H1 (cell line): Measurements from ENCODE around the gene PLAU. TPM values are rescaled to one million over a fixed set of nuclear protein-coding genes. Genes with fewer than 3 reads are reported as not detected.
A peak's percentile ranks its signal among the peaks of the same experiment; 100 is the strongest.
"Not testable (repeated sequence)": the region's sequence is repeated elsewhere in the genome, so short reads cannot be mapped to it uniquely, and the experiment has no call there.

Experiments used
- CTCF ChIA-PET: fragments of 300-600 bp; sonication (Branson Sonifier 250); formaldehyde crosslinking; loops from one replicate; lab custom pipeline; 2021; ENCODE audit not compliant: partially characterized antibody; lab: Charles Lee
- POLR2A ChIA-PET: fragments of 300-600 bp; sonication (Branson Sonifier 250); formaldehyde crosslinking; loops from one replicate; lab custom pipeline; 2021; ENCODE audit warnings: inconsistent platforms; ENCODE audit not compliant: partially characterized antibody; lab: Charles Lee
- DNase-seq, 2 experiments: peaks; one replicate each; pipeline versions ENCODE4 v3.0.0 to v3.0.0-alpha.2; 2010 to 2022; ENCODE audit warnings: low spot score in 2 of 2, low read depth in 1 of 2, mixed read lengths in 1 of 2
- FAIRE-seq: peaks from 2 replicates; lab custom pipeline; 2011; peaks lifted over from hg19 to GRCh38; lab: Jason Lieb, UNC
- H2AFZ ChIP-seq: 2 replicates; pipeline ENCODE4 v1.8.1; 2012; ENCODE audit warnings: low read length, inconsistent platforms
- H2AK5ac ChIP-seq: 2 replicates; pipeline ENCODE4 v1.6.1; 2013; ENCODE audit warnings: low read depth, low read length
- H2BK120ac ChIP-seq: replicated peaks from 2 replicates; pipeline ENCODE3; 2013; ENCODE audit warnings: low read depth, low read length, inconsistent platforms
- H2BK12ac ChIP-seq: 2 replicates; pipeline ENCODE4 v1.6.1; 2013; ENCODE audit warnings: low read depth, low read length
- H2BK15ac ChIP-seq: 2 replicates; pipeline ENCODE4 v1.6.1; 2013; ENCODE audit warnings: low read length
- H2BK20ac ChIP-seq: 2 replicates; pipeline ENCODE4 v1.6.1; 2013; ENCODE audit warnings: low read length
- H2BK5ac ChIP-seq: 2 replicates; pipeline ENCODE4 v1.6.1; 2013; ENCODE audit warnings: low read depth, low read length
- H3K14ac ChIP-seq: 2 replicates; pipeline ENCODE4 v1.6.1; 2013; ENCODE audit warnings: inconsistent platforms; ENCODE audit not compliant: insufficient read length
- H3K18ac ChIP-seq: 2 replicates; pipeline ENCODE4 v1.6.1; 2013; ENCODE audit warnings: low read length; ENCODE audit errors: extremely low read depth
- H3K23ac ChIP-seq: 2 replicates; pipeline ENCODE4 v1.6.1; 2013; ENCODE audit warnings: inconsistent platforms; ENCODE audit not compliant: insufficient read length
- H3K23me2 ChIP-seq: 2 replicates; pipeline ENCODE4 v1.6.1; 2013; ENCODE audit warnings: low read depth, low read length
- H3K27ac ChIP-seq: 2 replicates; pipeline ENCODE4 v1.6.1; 2011; ENCODE audit warnings: low read depth, low read length, inconsistent platforms
- H3K27me3 ChIP-seq, 4 experiments: replicated peaks in 1 of 4; 1 replicate in 1 of 4; 2 replicates in 3 of 4; pipeline versions ENCODE4 v1.6.1 to v1.8.1; 2011 to 2013; ENCODE audit warnings: low read length in 3 of 4, mild to moderate bottlenecking in 3 of 4, inconsistent platforms in 2 of 4, mixed read lengths in 2 of 4, moderate library complexity in 1 of 4; ENCODE audit not compliant: control insufficient read depth in 3 of 4, insufficient read depth in 3 of 4; ENCODE audit errors: extremely low read depth in 1 of 4
- H3K36me3 ChIP-seq, 4 experiments: 2 replicates each; pipeline versions ENCODE4 v1.6.1 to v1.8.1; 2011 to 2013; ENCODE audit warnings: mild to moderate bottlenecking in 4 of 4, low read length in 3 of 4, moderate library complexity in 2 of 4, control low read depth in 1 of 4, inconsistent platforms in 1 of 4; ENCODE audit not compliant: insufficient read depth in 4 of 4, control insufficient read depth in 2 of 4
- H3K4ac ChIP-seq: replicated peaks from 2 replicates; pipeline ENCODE3; 2013; ENCODE audit warnings: low read length, low read depth, mixed read lengths, inconsistent platforms; ENCODE audit not compliant: insufficient read length
- H3K4me1 ChIP-seq, 4 experiments: replicated peaks in 1 of 4; 1 replicate in 1 of 4; 2 replicates in 3 of 4; pipeline versions ENCODE4 v1.6.1 to v1.8.1; 2011 to 2013; ENCODE audit warnings: low read length in 3 of 4, inconsistent platforms in 2 of 4, mixed read lengths in 1 of 4; ENCODE audit not compliant: insufficient read depth in 4 of 4, control insufficient read depth in 3 of 4
- H3K4me2 ChIP-seq, 2 experiments: 2 replicates each; pipeline versions ENCODE4 v1.6.1 to v1.8.1; 2011 to 2013; ENCODE audit warnings: low read depth in 2 of 2, low read length in 2 of 2, control low read depth in 1 of 2, inconsistent platforms in 1 of 2, mild to moderate bottlenecking in 1 of 2; ENCODE audit not compliant: insufficient read depth in 1 of 2
- H3K4me3 ChIP-seq, 4 experiments: fragments of 200-600, 300-600 bp in 1 of 4; sonication (generic), shearing (Covaris generic), sonication (Bioruptor Twin) in 1 of 4; 2 replicates each; pipeline versions ENCODE4 v1.5.1 to v1.8.1; 2011 to 2016; ENCODE audit warnings: low read length in 4 of 4, low read depth in 3 of 4, control low read depth in 2 of 4, inconsistent platforms in 2 of 4, mild to moderate bottlenecking in 2 of 4, mixed read lengths in 1 of 4, moderate library complexity in 1 of 4; ENCODE audit not compliant: insufficient read depth in 2 of 4; ENCODE audit errors: extremely low read depth in 1 of 4
- H3K56ac ChIP-seq: replicated peaks from 2 replicates; pipeline ENCODE3; 2013; ENCODE audit warnings: low read depth, mild to moderate bottlenecking, mixed read lengths, low read length, inconsistent platforms; ENCODE audit not compliant: insufficient read length
- H3K79me1 ChIP-seq: 2 replicates; pipeline ENCODE4 v1.6.1; 2013; ENCODE audit warnings: low read depth, low read length, control low read depth
- H3K79me2 ChIP-seq, 2 experiments: 2 replicates each; pipeline versions ENCODE4 v1.6.1 to v1.8.1; 2012 to 2013; ENCODE audit warnings: low read length in 2 of 2, mild to moderate bottlenecking in 2 of 2, inconsistent platforms in 1 of 2; ENCODE audit not compliant: insufficient read depth in 2 of 2, control insufficient read depth in 1 of 2
- H3K9ac ChIP-seq, 4 experiments: replicated peaks in 1 of 4; 1 replicate in 1 of 4; 2 replicates in 3 of 4; pipeline versions ENCODE4 v1.6.1 to v1.8.1; 2011 to 2013; ENCODE audit warnings: low read depth in 3 of 4, low read length in 3 of 4, control low read depth in 2 of 4, mild to moderate bottlenecking in 2 of 4, moderate library complexity in 2 of 4, inconsistent platforms in 1 of 4; ENCODE audit errors: extremely low read depth in 1 of 4
- H3K9me3 ChIP-seq, 2 experiments: 2 replicates each; pipeline versions ENCODE4 v1.6.1 to v1.8.1; 2012 to 2013; ENCODE audit warnings: mild to moderate bottlenecking in 2 of 2, moderate library complexity in 2 of 2, control low read depth in 1 of 2, inconsistent platforms in 1 of 2, low read depth in 1 of 2, low read length in 1 of 2, mixed read lengths in 1 of 2; ENCODE audit not compliant: insufficient read depth in 2 of 2
- H4K20me1 ChIP-seq, 2 experiments: replicated peaks in 1 of 2; 2 replicates each; pipeline versions ENCODE3 to v1.8.1; 2011 to 2013; ENCODE audit warnings: inconsistent platforms in 2 of 2, low read length in 2 of 2, mild to moderate bottlenecking in 1 of 2; ENCODE audit not compliant: insufficient read depth in 2 of 2, control insufficient read depth in 1 of 2
- H4K5ac ChIP-seq: 2 replicates; pipeline ENCODE4 v1.6.1; 2013; ENCODE audit warnings: low read length, low read depth, mixed read lengths, inconsistent platforms; ENCODE audit not compliant: insufficient read length
- H4K8ac ChIP-seq: 2 replicates; pipeline ENCODE4 v1.8.0; 2013; ENCODE audit warnings: mild to moderate bottlenecking, moderate library complexity, low read length, inconsistent platforms; ENCODE audit not compliant: insufficient read depth; ENCODE audit errors: extremely low read depth
- H4K91ac ChIP-seq: replicated peaks from 2 replicates; pipeline ENCODE3; 2013; ENCODE audit warnings: low read length, mixed read lengths, inconsistent platforms; ENCODE audit not compliant: insufficient read length
- BRCA1 ChIP-seq: IDR thresholded peaks from 2 replicates; pipeline ENCODE4 v1.6.1; 2012; ENCODE audit warnings: low read depth, low read length, improper control_type of control experiment
- CHD1 ChIP-seq: IDR thresholded peaks from 2 replicates; pipeline ENCODE4 v1.6.1; 2012; ENCODE audit warnings: low read depth, low read length, improper control_type of control experiment
- EGR1 ChIP-seq: IDR thresholded peaks from 2 replicates; pipeline ENCODE4 v1.6.1; 2011; ENCODE audit warnings: low read depth, low read length, borderline replicate concordance
- JUN ChIP-seq: IDR thresholded peaks from 2 replicates; pipeline ENCODE4 v1.6.1; 2011; ENCODE audit warnings: low read depth, mild to moderate bottlenecking, improper control_type of control experiment, low read length
- KDM1A ChIP-seq: fragments of 200-600, 300-600 bp; sonication (generic); IDR thresholded peaks from 2 replicates; pipeline ENCODE4 v1.7.1; 2016; ENCODE audit warnings: mild to moderate bottlenecking, low read length, borderline replicate concordance
- KDM5A ChIP-seq: fragments of 200-600 bp; IDR thresholded peaks from 2 replicates; pipeline ENCODE4 v1.7.1; 2012; ENCODE audit warnings: mild to moderate bottlenecking, low read length, inconsistent platforms, mixed read lengths
- POLR2AphosphoS5 ChIP-seq: IDR thresholded peaks from 2 replicates; pipeline ENCODE4 v1.6.1; 2011; ENCODE audit warnings: low read depth, low read length
- RBBP5 ChIP-seq: IDR thresholded peaks from 2 replicates; pipeline ENCODE4 v1.7.1; 2012; ENCODE audit warnings: low read depth, mild to moderate bottlenecking, inconsistent platforms, low read length, moderate library complexity, borderline replicate concordance
- ZNF274 ChIP-seq: IDR thresholded peaks from 2 replicates; pipeline ENCODE4 v1.7.0; 2012; ENCODE audit warnings: low read length, borderline replicate concordance; ENCODE audit errors: extremely low read depth
- WGBS, 2 experiments: shearing (Covaris generic) in 1 of 2; methylation state at CpG; one replicate each; pipeline versions ENCODE4 v1.1.6 to v1.1.7; 2013 to 2015; ENCODE audit warnings: low lambda C conversion rate in 2 of 2, mixed read lengths in 2 of 2, inconsistent platforms in 1 of 2, low coverage in 1 of 2, missing lambda C conversion rate in 1 of 2; ENCODE audit not compliant: insufficient replicate concordance in 2 of 2, insufficient coverage in 1 of 2, insufficient read length in 1 of 2; ENCODE audit errors: extremely low coverage in 1 of 2, missing lambda C conversion rate in 1 of 2; 5-methylcytosine and 5-hydroxymethylcytosine counted together
- polyA plus RNA-seq, 7 experiments: library from polyadenylated mRNA; depleted of rRNA in 3 of 7; stranded (reverse) in 5 of 7; unstranded in 2 of 7; fragments of >200 nt in 5 of 7; fragments of 200-250 nt in 2 of 7; gene quantifications; 1 replicate in 5 of 7; 2 replicates in 1 of 7; 4 replicates in 1 of 7; pipeline versions ENCODE4 v1.2.1 to v1.2.3, GENCODE V29; 2011 to 2013; ENCODE audit warnings: missing spikeins in 2 of 7, mixed read lengths in 2 of 7
- total RNA-seq: library from RNA; stranded (reverse); fragmentation: NEBNext Ultra II Directional; extraction: Animal tissue kit (Norgen Biotek cat#: 25700); gene quantifications from 2 replicates; pipeline ENCODE4 v1.2.1, GENCODE V29; 2021

Gene PLAU
- total and polyA plus RNA-seq, 2 of the 8 experiments (the other 6 are each of a cell fraction or from before 2014, with no cell fraction given), result 16.2 to 26.1 TPM

- TF ChIP-seq EGR1, result no peak
- no peak for TF ChIP-seq KDM5A
- TF ChIP-seq KDM1A, result no peak
- no peak for TF ChIP-seq ZNF274
- no peak for TF ChIP-seq POLR2AphosphoS5
- no peak for TF ChIP-seq CHD1
- no peak for TF ChIP-seq RBBP5
- no peak for TF ChIP-seq JUN
- no peak for TF ChIP-seq BRCA1
These were observed 6.8 kb downstream of the PLAU start (continued) for GRCh38 chr10:73917566-73918305.

- H4K5ac ChIP-seq, H3K18ac ChIP-seq, H3K79me1 ChIP-seq, H3K23me2 ChIP-seq, H2BK15ac ChIP-seq, H3K79me2 ChIP-seq, H3K36me3 ChIP-seq, H3K4me2 ChIP-seq, FAIRE-seq, H2BK120ac ChIP-seq, H2BK5ac ChIP-seq, H3K56ac ChIP-seq, H3K9ac ChIP-seq, H3K27ac ChIP-seq, H3K9me3 ChIP-seq, H4K91ac ChIP-seq, DNase-seq, H3K27me3 ChIP-seq, H2BK20ac ChIP-seq, H3K4me3 ChIP-seq, H4K8ac ChIP-seq, H4K20me1 ChIP-seq, H2AK5ac ChIP-seq, H3K14ac ChIP-seq, H3K4ac ChIP-seq, H3K23ac ChIP-seq: not testable (repeated sequence)
- ChIA-PET POLR2A (interaction anchor here (1.1 to 4.1 kb wide), 4 partner anchors 12 to 80 kb away, joined by 3 to 16 read pairs (median 8); no protein-coding TSS in a partner anchor), CTCF (interaction anchor here (0.9 to 6.5 kb wide), 12 partner anchors 9 to 162 kb away, joined by 3 to 42 read pairs (median 4); no protein-coding TSS in a partner anchor)
- H3K4me1 ChIP-seq, result peaks cover 2 to 12% (median 5%) of the 10 kb centered on the region in 4 experiments
- WGBS, 2 experiments, result 88% methylated on average over 8 of the region's 8 CpGs; no CpG with 5 or more reads in 1 of the 2 experiments
- 0 out of 2 replicates have a peak overlapping the region, but pooled peaks have one; percentile 81 for H2BK12ac ChIP-seq
- 0 out of 2 replicates have a peak overlapping the region, but pooled peaks have one; percentile 91 for H2AFZ ChIP-seq
These were observed 8.5 kb downstream of the PLAU start for GRCh38 chr10:73919481-73919880.
